Measurements from ENCODE around the gene INO80B. TPM values are rescaled to one million over a fixed set of nuclear protein-coding genes. Genes with fewer than 3 reads are reported as not detected.
"Not testable (repeated sequence)": the region's sequence is repeated elsewhere in the genome, so short reads cannot be mapped to it uniquely, and the experiment has no call there.

Gene INO80B
- total RNA-seq, 1 donor from 2014 or later = 8.7 TPM

DNA sequence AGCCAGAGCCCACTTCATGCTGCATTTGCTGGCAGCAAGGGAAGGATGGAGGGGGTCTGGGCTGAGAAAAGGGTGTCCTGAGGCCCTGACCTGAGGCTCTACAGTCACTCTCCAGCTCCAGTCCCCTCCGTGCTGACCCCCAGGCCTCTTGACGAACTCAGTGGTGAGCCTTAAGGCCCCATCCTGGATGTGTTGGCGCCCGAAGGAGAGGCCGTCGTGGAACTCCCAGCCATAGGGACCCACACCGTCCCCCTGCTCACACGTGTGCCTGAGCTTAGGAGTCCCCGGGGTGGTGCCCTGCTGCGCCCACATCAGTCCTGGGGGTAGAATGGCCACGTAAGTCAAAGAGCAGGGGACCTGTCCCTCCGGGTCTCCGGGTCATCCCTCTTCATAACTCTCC, 9.5 kb downstream of the INO80B start:
- H3K27ac ChIP-seq = no peak overlapping the region
- H3K4me3 ChIP-seq = peak overlapping the region; percentile 89
- Mint-ChIP-seq H3K36me3 (peaks cover 12% of the 10 kb centered on the region), H3K9me3 (no peaks in the 10 kb centered on the region), H3K27me3 (ENCODE audit: insufficient read depth, low read depth) (peaks cover 10% of the 10 kb centered on the region), H3K4me1 (peaks cover 14% of the 10 kb centered on the region), H3K27ac (no peak overlapping the region), H3K4me3 (peak overlapping the region; percentile 98)
- H3K36me3 ChIP-seq = no peaks in the 10 kb centered on the region
- no peaks in the 10 kb centered on the region for H3K27me3 ChIP-seq
- H2AFZ ChIP-seq (replicated peaks) = no peak overlapping the region
- no peaks in the 10 kb centered on the region for H4K20me1 ChIP-seq (ENCODE audit: low read depth)
- H3K9ac ChIP-seq = peak overlapping the region; percentile 68
- peaks cover 7% of the 10 kb centered on the region for H3K4me1 ChIP-seq
- DNase-seq (ENCODE audit: low spot score) = peak; percentile 23
- no peaks in the 10 kb centered on the region for H3K9me3 ChIP-seq (ENCODE audit: low read depth)
- TF ChIP-seq EZH2 (IDR thresholded peaks at IDR 0.05) (no peak), EZH2phosphoT487 (IDR thresholded peaks at IDR 0.05) (no peak)
- TF ChIP-seq, protein P1, sequence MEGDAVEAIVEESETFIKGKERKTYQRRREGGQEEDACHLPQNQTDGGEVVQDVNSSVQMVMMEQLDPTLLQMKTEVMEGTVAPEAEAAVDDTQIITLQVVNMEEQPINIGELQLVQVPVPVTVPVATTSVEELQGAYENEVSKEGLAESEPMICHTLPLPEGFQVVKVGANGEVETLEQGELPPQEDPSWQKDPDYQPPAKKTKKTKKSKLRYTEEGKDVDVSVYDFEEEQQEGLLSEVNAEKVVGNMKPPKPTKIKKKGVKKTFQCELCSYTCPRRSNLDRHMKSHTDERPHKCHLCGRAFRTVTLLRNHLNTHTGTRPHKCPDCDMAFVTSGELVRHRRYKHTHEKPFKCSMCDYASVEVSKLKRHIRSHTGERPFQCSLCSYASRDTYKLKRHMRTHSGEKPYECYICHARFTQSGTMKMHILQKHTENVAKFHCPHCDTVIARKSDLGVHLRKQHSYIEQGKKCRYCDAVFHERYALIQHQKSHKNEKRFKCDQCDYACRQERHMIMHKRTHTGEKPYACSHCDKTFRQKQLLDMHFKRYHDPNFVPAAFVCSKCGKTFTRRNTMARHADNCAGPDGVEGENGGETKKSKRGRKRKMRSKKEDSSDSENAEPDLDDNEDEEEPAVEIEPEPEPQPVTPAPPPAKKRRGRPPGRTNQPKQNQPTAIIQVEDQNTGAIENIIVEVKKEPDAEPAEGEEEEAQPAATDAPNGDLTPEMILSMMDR (IDR thresholded peaks at IDR 0.05) = no peak
- H3F3A ChIP-seq (ENCODE audit: low read depth) = peaks cover 28% of the 10 kb centered on the region
- peaks cover 19% of the 10 kb centered on the region for H3K79me2 ChIP-seq (ENCODE audit: low read depth)
- peak overlapping the region; percentile 90 for H3K4me2 ChIP-seq

DNA sequence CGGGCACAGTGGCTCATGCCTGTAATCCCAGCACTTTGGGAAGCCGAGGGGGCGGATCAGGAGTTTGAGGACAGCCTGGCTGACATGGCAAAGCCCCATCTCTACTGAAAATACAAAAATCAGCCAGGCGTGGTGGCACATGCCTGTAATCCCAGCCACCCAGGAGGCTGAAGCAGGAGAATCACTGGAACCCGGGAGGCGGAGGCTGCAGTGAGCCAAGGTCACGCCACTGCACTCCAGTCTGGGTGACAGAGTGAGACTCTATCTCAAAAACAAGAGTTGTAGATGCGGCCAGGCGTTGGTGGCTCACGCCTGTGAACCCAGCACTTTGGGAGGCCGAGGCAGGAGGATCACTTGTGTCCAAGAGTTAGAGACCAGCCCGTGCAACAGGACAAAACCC, 15.9 kb downstream of the INO80B start:
- not testable (repeated sequence) for H3K9me3 ChIP-seq (ENCODE audit: low read depth); H3K27ac Mint-ChIP-seq
- H3K4me3 Mint-ChIP-seq = peak overlapping the region; percentile 72

DNA sequence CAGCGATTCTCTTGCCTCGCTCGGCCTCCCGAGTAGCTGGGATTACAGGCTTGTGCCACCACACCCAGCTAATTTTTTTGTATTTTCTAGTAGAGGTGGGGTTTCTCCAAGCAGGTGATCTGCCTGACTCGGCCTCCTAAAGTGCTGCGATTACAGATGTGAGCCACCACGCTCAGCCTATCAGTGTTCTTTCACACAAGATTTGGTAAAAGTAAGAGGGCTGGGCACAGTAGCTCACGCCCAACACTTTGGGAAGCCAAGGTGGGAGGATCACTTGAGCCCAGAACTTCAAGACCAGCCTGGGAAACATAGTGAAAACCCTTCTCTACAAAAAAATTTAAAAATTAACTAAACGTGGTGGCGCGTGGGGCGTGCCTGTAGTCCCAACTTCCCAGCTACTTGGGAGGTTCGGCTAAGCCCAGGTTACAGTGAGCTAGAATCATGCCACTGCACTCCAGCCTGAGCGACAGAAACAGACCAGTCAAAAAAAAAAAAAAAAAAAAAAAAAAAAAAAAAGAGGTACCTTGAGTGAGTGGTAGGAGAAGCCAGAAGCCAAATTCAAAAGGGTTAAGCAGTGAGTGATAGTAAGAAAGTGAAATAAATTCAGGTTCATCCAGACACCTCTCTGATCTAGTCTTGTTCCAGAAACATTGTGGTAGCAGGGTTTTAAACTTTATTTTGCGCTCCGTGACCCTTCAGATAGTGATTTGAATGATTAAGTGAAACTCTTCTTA, 16.6 kb downstream of the INO80B start:
- DNase-seq (ENCODE audit: low spot score) = no peak
- TF ChIP-seq EZH2 (IDR thresholded peaks at IDR 0.05) = no peak
- TF ChIP-seq EZH2phosphoT487 (IDR thresholded peaks at IDR 0.05) = no peak
- TF ChIP-seq, protein P1 (IDR thresholded peaks at IDR 0.05) = no peak
- Mint-ChIP-seq H3K36me3 (peaks cover 12% of the 10 kb centered on the region), H3K4me3 (peak overlapping the region; percentile 97), H3K27me3 (ENCODE audit: insufficient read depth, low read depth) (peaks cover 9% of the 10 kb centered on the region), H3K27ac (peak overlapping the region; percentile 98), H3K4me1 (peaks cover 15% of the 10 kb centered on the region), H3K9me3 (no peaks in the 10 kb centered on the region)
- Histone ChIP-seq H3K79me2 (ENCODE audit: low read depth) (peaks cover 4% of the 10 kb centered on the region), H4K20me1 (ENCODE audit: low read depth) (no peaks in the 10 kb centered on the region), H3K27ac (peak overlapping the region; percentile 75), H3K9me3 (ENCODE audit: low read depth) (no peaks in the 10 kb centered on the region), H3K4me3 (peak overlapping the region; percentile 63), H3K4me1 (peaks cover 11% of the 10 kb centered on the region), H3K36me3 (no peaks in the 10 kb centered on the region), H3K4me2 (peak overlapping the region; percentile 97), H2AFZ (replicated peaks) (no peak overlapping the region), H3F3A (ENCODE audit: low read depth) (peaks cover 33% of the 10 kb centered on the region), H3K27me3 (no peaks in the 10 kb centered on the region), H3K9ac (peak overlapping the region; percentile 19)

More for the DNA sequence above, 15.9 kb downstream of the INO80B start:
- not testable (repeated sequence) for H3K36me3 ChIP-seq; H3K9ac ChIP-seq; H3K27me3 Mint-ChIP-seq (ENCODE audit: insufficient read depth, low read depth); H4K20me1 ChIP-seq (ENCODE audit: low read depth); H3K27me3 ChIP-seq; H2AFZ ChIP-seq (replicated peaks); H3K4me3 ChIP-seq; DNase-seq (ENCODE audit: low spot score); H3K9me3 Mint-ChIP-seq; H3K79me2 ChIP-seq (ENCODE audit: low read depth); H3K27ac ChIP-seq; H3K4me2 ChIP-seq
- peaks cover 17% of the 10 kb centered on the region for H3K4me1 Mint-ChIP-seq
- Histone ChIP-seq H3F3A (ENCODE audit: low read depth) (peaks cover 33% of the 10 kb centered on the region), H3K4me1 (peaks cover 11% of the 10 kb centered on the region)
- H3K36me3 Mint-ChIP-seq = peaks cover 11% of the 10 kb centered on the region

Data from neural progenitor cell (in vitro differentiated cells).